RPMI7951 (cell line): ENCODE results near the gene GCNT1. TPM values are rescaled to one million over a fixed set of nuclear protein-coding genes. Genes with fewer than 3 reads are reported as not detected.
A peak's percentile ranks its signal among the peaks of the same experiment; 100 is the strongest.
"Not testable (repeated sequence)": the region's sequence is repeated elsewhere in the genome, so short reads cannot be mapped to it uniquely, and the experiment has no call there.

Experiments
- DNase-seq: peaks from one replicate; pipeline ENCODE4 v3.0.0-alpha.2; 2012; ENCODE audit warnings: low read depth
- total RNA-seq: library from RNA; depleted of rRNA; stranded (reverse); fragments of >200 nt; shearing (Covaris generic); gene quantifications from 2 replicates; pipeline ENCODE4 v1.2.3, GENCODE V29; 2014; rRNA removed

GCNT1 gene
- total RNA-seq = 1.2 and 1.7 TPM in 2 replicates

- DNase-seq = peak; percentile 73
Observed at GRCh38 chr9:76458903-76459693, at the start of gene GCNT1. TSS of gene GCNT1 (plus strand) at chr9:76459182. CDS start at chr9:76502382, 43,200 bp downstream.

GRCh38 chr9:76412638-76413037, 46.3 kb upstream of the GCNT1 start:
- no peak for DNase-seq

GRCh38 chr9:76413658-76414057, 45.3 kb upstream of the GCNT1 start:
- DNase-seq = no peak

GRCh38 chr9:76414661-76415060, 44.3 kb upstream of the GCNT1 start:
- peak; percentile 71 for DNase-seq

GRCh38 chr9:76415154-76415553, 43.8 kb upstream of the GCNT1 start:
- peak; percentile 17 for DNase-seq

GRCh38 chr9:76415731-76416130, 43.3 kb upstream of the GCNT1 start:
- no peak for DNase-seq

GRCh38 chr9:76417394-76417793, 41.6 kb upstream of the GCNT1 start:
- DNase-seq = no peak

GRCh38 chr9:76419782-76420380, 39.1 kb upstream of the GCNT1 start:
- DNase-seq = peak; percentile 33

GRCh38 chr9:76423216-76424177, 35.5 kb upstream of the GCNT1 start:
- no peak for DNase-seq

- DNase-seq = no peak
Observed at GRCh38 chr9:76424491-76424890, 34.5 kb upstream of the GCNT1 start.

GRCh38 chr9:76425677-76426453, 33.1 kb upstream of the GCNT1 start:
- DNase-seq = no peak

- DNase-seq = no peak
Observed at GRCh38 chr9:76426807-76427419, 32.1 kb upstream of the GCNT1 start.

- DNase-seq = no peak
Observed at GRCh38 chr9:76431601-76432000, 27.4 kb upstream of the GCNT1 start.

GRCh38 chr9:76433406-76433805, 25.6 kb upstream of the GCNT1 start:
- no peak for DNase-seq

- peak; percentile 31 for DNase-seq
Observed at GRCh38 chr9:76433836-76434235, 25.1 kb upstream of the GCNT1 start.

- DNase-seq = not testable (repeated sequence)
Observed at GRCh38 chr9:76434897-76435296, 24.1 kb upstream of the GCNT1 start.

GRCh38 chr9:76437017-76437699, 21.8 kb upstream of the GCNT1 start:
- not testable (repeated sequence) for DNase-seq

GRCh38 chr9:76438841-76439588, 20.0 kb upstream of the GCNT1 start:
- no peak for DNase-seq

GRCh38 chr9:76441551-76442322, 17.2 kb upstream of the GCNT1 start:
- DNase-seq = peak; percentile 71
